Measurements from ENCODE around the gene TTC7B.

TTC7B gene

GRCh38 chr14:90697577-90698206 is 118.5 kb downstream of the TTC7B start:
- Mint-ChIP-seq H3K9me3 (no peaks in the 10 kb centered on the region), H3K4me1 (peaks cover 47% of the 10 kb centered on the region), H3K27ac (no peak overlapping the region), H3K27me3 (ENCODE audit: low read depth, poor library complexity) (no peaks in the 10 kb centered on the region), H3K4me3 (no peak overlapping the region), H3K36me3 (ENCODE audit: low read depth) (no peaks in the 10 kb centered on the region)
- peak; percentile 94 for TF ChIP-seq CTCF (IDR thresholded peaks at IDR 0.05)
- DNase-seq, result peak; percentile 80

- Mint-ChIP-seq H3K4me3 (no peak overlapping the region), H3K36me3 (ENCODE audit: low read depth) (no peaks in the 10 kb centered on the region), H3K27ac (no peak overlapping the region), H3K27me3 (ENCODE audit: low read depth, poor library complexity) (no peaks in the 10 kb centered on the region), H3K9me3 (no peaks in the 10 kb centered on the region), H3K4me1 (peaks cover 47% of the 10 kb centered on the region)
- no peak for DNase-seq
- TF ChIP-seq CTCF (IDR thresholded peaks at IDR 0.05), result no peak
Measured at GRCh38 chr14:90697132-90697531, 119.1 kb downstream of the TTC7B start.

GRCh38 chr14:90696720-90697119 is 119.5 kb downstream of the TTC7B start:
- Mint-ChIP-seq H3K36me3 (ENCODE audit: low read depth) (no peaks in the 10 kb centered on the region), H3K27me3 (ENCODE audit: low read depth, poor library complexity) (no peaks in the 10 kb centered on the region), H3K4me3 (no peak overlapping the region), H3K9me3 (no peaks in the 10 kb centered on the region), H3K4me1 (peaks cover 47% of the 10 kb centered on the region), H3K27ac (peak overlapping the region; percentile 38)
- no peak for TF ChIP-seq CTCF (IDR thresholded peaks at IDR 0.05)
- DNase-seq, result no peak

- no peak for TF ChIP-seq CTCF (IDR thresholded peaks at IDR 0.05)
- Mint-ChIP-seq H3K9me3 (no peaks in the 10 kb centered on the region), H3K36me3 (ENCODE audit: low read depth) (no peaks in the 10 kb centered on the region), H3K4me3 (no peak overlapping the region), H3K4me1 (peaks cover 46% of the 10 kb centered on the region), H3K27me3 (ENCODE audit: low read depth, poor library complexity) (no peaks in the 10 kb centered on the region), H3K27ac (peak overlapping the region; percentile 38)
- no peak for DNase-seq
Measured at GRCh38 chr14:90695997-90696660, 120.1 kb downstream of the TTC7B start.

- no peak for TF ChIP-seq CTCF (IDR thresholded peaks at IDR 0.05)
- H3K9me3 Mint-ChIP-seq, result no peaks in the 10 kb centered on the region
- peaks cover 10% of the 10 kb centered on the region for H3K36me3 Mint-ChIP-seq (ENCODE audit: low read depth)
- DNase-seq, result no peak
- H3K27me3 Mint-ChIP-seq (ENCODE audit: low read depth, poor library complexity), result no peaks in the 10 kb centered on the region
- no peak overlapping the region for H3K27ac Mint-ChIP-seq
- no peak overlapping the region for H3K4me3 Mint-ChIP-seq
- H3K4me1 Mint-ChIP-seq, result peaks cover 25% of the 10 kb centered on the region
Measured at GRCh38 chr14:90693413-90693812, 122.8 kb downstream of the TTC7B start.

- no peak for TF ChIP-seq CTCF (IDR thresholded peaks at IDR 0.05)
- Mint-ChIP-seq H3K27ac (no peak overlapping the region), H3K4me1 (peaks cover 25% of the 10 kb centered on the region), H3K27me3 (ENCODE audit: low read depth, poor library complexity) (no peaks in the 10 kb centered on the region), H3K36me3 (ENCODE audit: low read depth) (peaks cover 12% of the 10 kb centered on the region), H3K9me3 (no peaks in the 10 kb centered on the region), H3K4me3 (no peak overlapping the region)
- no peak for DNase-seq
Measured at GRCh38 chr14:90692826-90693225, 123.4 kb downstream of the TTC7B start.
